ENCODE data around the gene DDX55.
"Not testable (repeated sequence)": the region's sequence is repeated elsewhere in the genome, so short reads cannot be mapped to it uniquely, and the experiment has no call there.

Gene DDX55

GRCh38 chr12:123601602-123602489 is at the start of gene DDX55:
TSS of gene DDX55 (plus strand) at chr12:123602099. CDS start at chr12:123602149, 50 bp downstream.
- peak; percentile 97 for ATAC-seq
- TF ChIP-seq SNAI2 (CRISPR knock-in tag; IDR thresholded peaks at IDR 0.05): no peak
- TF ChIP-seq ISL1 (CRISPR knock-in tag; IDR thresholded peaks at IDR 0.05): no peak
- TF ChIP-seq, protein P1, sequence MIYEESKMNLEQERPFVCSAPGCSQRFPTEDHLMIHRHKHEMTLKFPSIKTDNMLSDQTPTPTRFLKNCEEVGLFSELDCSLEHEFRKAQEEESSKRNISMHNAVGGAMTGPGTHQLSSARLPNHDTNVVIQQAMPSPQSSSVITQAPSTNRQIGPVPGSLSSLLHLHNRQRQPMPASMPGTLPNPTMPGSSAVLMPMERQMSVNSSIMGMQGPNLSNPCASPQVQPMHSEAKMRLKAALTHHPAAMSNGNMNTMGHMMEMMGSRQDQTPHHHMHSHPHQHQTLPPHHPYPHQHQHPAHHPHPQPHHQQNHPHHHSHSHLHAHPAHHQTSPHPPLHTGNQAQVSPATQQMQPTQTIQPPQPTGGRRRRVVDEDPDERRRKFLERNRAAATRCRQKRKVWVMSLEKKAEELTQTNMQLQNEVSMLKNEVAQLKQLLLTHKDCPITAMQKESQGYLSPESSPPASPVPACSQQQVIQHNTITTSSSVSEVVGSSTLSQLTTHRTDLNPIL (CRISPR knock-in tag; IDR thresholded peaks at IDR 0.05; ENCODE audit: low read depth): no peak
- no peak for TF ChIP-seq ZNF565 (CRISPR knock-in tag; conservative IDR thresholded peaks at IDR 0.05; ENCODE audit: low read depth)
- TF ChIP-seq, protein P2, sequence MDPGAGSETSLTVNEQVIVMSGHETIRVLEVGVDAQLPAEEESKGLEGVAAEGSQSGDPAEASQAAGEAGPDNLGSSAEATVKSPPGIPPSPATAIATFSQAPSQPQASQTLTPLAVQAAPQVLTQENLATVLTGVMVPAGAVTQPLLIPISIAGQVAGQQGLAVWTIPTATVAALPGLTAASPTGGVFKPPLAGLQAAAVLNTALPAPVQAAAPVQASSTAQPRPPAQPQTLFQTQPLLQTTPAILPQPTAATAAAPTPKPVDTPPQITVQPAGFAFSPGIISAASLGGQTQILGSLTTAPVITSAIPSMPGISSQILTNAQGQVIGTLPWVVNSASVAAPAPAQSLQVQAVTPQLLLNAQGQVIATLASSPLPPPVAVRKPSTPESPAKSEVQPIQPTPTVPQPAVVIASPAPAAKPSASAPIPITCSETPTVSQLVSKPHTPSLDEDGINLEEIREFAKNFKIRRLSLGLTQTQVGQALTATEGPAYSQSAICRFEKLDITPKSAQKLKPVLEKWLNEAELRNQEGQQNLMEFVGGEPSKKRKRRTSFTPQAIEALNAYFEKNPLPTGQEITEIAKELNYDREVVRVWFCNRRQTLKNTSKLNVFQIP (CRISPR knock-in tag; IDR thresholded peaks at IDR 0.05; ENCODE audit: borderline replicate concordance, low read depth): peak; percentile 88; the same call in 1 of the 2 replicates
- TF ChIP-seq PATZ1 (CRISPR knock-in tag; IDR thresholded peaks at IDR 0.05; ENCODE audit: borderline replicate concordance): no peak
- TF ChIP-seq RARB (CRISPR knock-in tag; IDR thresholded peaks at IDR 0.05): no peak
- TF ChIP-seq ZFP3 (CRISPR knock-in tag; IDR thresholded peaks at IDR 0.05): peak; percentile 59; the same call in 1 of the 2 replicates
- no peak for TF ChIP-seq OSR1 (CRISPR knock-in tag; IDR thresholded peaks at IDR 0.05)
- TF ChIP-seq CSDC2 (CRISPR knock-in tag; IDR thresholded peaks at IDR 0.05): peak; percentile 65; the same call in 1 of the 2 replicates
- TF ChIP-seq ZNF70 (CRISPR knock-in tag; IDR thresholded peaks at IDR 0.05): no peak
- no peak for TF ChIP-seq ESRRG (CRISPR knock-in tag; IDR thresholded peaks at IDR 0.05)
- 0 out of 2 replicates have a peak, but pooled peaks have one; percentile 26 for TF ChIP-seq TSHZ2 (CRISPR knock-in tag; IDR thresholded peaks at IDR 0.05)
- TF ChIP-seq TCF4 (CRISPR knock-in tag; IDR thresholded peaks at IDR 0.05; ENCODE audit: borderline replicate concordance): no peak
- TF ChIP-seq BACH2 (CRISPR knock-in tag; IDR thresholded peaks at IDR 0.05; ENCODE audit: borderline replicate concordance): no peak
- no peak for TF ChIP-seq ZNF8 (CRISPR knock-in tag; IDR thresholded peaks at IDR 0.05)
- TF ChIP-seq ARNTL (CRISPR knock-in tag; IDR thresholded peaks at IDR 0.05; ENCODE audit: borderline replicate concordance, low read depth): no peak
- no peak for TF ChIP-seq CSRNP3 (CRISPR knock-in tag; IDR thresholded peaks at IDR 0.05)

- ATAC-seq: not testable (repeated sequence)
Observed at GRCh38 chr12:123554136-123554535, 47.8 kb upstream of the DDX55 start.

GRCh38 chr12:123554843-123555242 is 47.1 kb upstream of the DDX55 start:
- not testable (repeated sequence) for ATAC-seq

DNA sequence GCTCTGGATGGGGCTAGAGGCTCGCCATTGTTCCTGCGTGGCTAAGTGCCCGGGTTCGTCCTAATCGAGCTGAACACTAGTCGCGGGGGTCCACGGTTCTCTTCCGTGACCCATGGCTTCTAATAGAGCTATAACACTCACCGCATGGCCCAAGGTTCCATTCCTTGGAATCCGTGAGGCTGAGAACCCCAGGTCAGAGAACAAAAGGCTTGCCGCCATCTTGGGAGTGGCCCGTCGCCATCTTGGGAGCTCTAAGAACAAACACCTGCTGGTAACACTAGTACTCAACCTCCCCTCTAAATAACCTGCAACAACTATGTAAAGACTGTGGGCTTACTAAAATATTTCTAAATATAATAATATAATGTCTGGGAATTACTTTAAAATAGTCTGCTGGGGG is 43.4 kb upstream of the DDX55 start:
- ATAC-seq: not testable (repeated sequence)
